Measurements from ENCODE around the gene TTI1. TPM values are rescaled to one million over a fixed set of nuclear protein-coding genes. Genes with fewer than 3 reads are reported as not detected.

The TTI1 gene
- total and polyA plus RNA-seq, 2 of the 13 experiments (the other 11 are each of a cell fraction or from before 2014, with no cell fraction given): 22.9 to 39.8 TPM

DNA sequence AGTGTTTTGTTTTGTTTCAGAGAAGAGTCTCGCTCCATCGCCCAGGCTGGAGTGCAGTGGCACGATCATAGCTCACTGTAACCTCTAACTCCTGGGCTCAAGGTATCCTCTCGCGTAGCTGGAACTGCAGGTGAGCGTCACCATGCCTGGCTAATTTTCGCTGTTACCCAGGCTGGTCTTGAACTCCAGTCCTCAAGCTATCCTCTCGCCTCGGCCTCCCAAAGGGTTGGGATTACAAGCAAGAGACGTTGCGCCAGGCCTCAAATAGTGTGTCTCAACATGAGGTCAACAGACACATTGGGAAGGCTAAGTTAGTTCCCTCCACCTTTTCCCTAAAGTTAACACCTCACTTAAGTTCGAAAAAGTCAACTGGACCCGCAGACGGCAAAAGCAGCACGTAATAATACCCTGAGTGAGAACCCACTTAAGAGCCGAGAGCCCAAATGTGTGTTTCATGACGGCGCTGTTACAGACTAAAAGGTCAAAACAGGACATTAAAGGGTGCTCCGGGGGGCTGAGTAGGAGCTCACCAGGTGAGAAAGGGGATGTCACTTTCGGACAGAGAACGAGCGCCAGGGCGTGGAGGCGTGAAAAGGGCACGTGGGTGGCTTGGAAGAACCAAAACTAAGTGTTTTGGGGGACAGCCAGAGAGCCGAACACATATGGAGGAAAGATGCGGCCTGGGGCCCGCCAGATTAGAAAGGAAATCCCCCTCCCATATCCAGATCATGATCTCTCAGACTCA is 499 bp downstream of the TTI1 start (continued):
- TF ChIP-seq SAP130 (CRISPR knock-in tag; IDR thresholded peaks at IDR 0.05; ENCODE audit: low read depth): no peak
- TF ChIP-seq ZNF121 (CRISPR knock-in tag; IDR thresholded peaks at IDR 0.05): no peak
- no peak for TF ChIP-seq GABPA (IDR thresholded peaks at IDR 0.05; ENCODE audit: low read depth, low read length)
- no peak for TF ChIP-seq GABPA (CRISPR knock-in tag; IDR thresholded peaks at IDR 0.05; ENCODE audit: low read depth)
- TF ChIP-seq NR2F2 (IDR thresholded peaks at IDR 0.05; ENCODE audit: borderline replicate concordance, low read depth): no peak
- TF ChIP-seq BRCA1 (CRISPR knock-in tag; IDR thresholded peaks at IDR 0.05): 0 out of 2 replicates have a peak, but pooled peaks have one; percentile 21
- TF ChIP-seq FOXA3 (CRISPR knock-in tag; IDR thresholded peaks at IDR 0.05): no peak
- TF ChIP-seq ZNF660 (CRISPR knock-in tag; IDR thresholded peaks at IDR 0.05; ENCODE audit: borderline replicate concordance, low read depth): 0 out of 2 replicates have a peak, but pooled peaks have one; percentile 27
- TF ChIP-seq NCOA2 (CRISPR knock-in tag; IDR thresholded peaks at IDR 0.05): no peak
- TF ChIP-seq, protein P1, sequence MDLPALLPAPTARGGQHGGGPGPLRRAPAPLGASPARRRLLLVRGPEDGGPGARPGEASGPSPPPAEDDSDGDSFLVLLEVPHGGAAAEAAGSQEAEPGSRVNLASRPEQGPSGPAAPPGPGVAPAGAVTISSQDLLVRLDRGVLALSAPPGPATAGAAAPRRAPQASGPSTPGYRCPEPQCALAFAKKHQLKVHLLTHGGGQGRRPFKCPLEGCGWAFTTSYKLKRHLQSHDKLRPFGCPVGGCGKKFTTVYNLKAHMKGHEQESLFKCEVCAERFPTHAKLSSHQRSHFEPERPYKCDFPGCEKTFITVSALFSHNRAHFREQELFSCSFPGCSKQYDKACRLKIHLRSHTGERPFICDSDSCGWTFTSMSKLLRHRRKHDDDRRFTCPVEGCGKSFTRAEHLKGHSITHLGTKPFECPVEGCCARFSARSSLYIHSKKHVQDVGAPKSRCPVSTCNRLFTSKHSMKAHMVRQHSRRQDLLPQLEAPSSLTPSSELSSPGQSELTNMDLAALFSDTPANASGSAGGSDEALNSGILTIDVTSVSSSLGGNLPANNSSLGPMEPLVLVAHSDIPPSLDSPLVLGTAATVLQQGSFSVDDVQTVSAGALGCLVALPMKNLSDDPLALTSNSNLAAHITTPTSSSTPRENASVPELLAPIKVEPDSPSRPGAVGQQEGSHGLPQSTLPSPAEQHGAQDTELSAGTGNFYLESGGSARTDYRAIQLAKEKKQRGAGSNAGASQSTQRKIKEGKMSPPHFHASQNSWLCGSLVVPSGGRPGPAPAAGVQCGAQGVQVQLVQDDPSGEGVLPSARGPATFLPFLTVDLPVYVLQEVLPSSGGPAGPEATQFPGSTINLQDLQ (CRISPR knock-in tag; IDR thresholded peaks at IDR 0.05): no peak
- TF ChIP-seq, protein P2, sequence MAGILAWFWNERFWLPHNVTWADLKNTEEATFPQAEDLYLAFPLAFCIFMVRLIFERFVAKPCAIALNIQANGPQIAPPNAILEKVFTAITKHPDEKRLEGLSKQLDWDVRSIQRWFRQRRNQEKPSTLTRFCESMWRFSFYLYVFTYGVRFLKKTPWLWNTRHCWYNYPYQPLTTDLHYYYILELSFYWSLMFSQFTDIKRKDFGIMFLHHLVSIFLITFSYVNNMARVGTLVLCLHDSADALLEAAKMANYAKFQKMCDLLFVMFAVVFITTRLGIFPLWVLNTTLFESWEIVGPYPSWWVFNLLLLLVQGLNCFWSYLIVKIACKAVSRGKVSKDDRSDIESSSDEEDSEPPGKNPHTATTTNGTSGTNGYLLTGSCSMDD (CRISPR knock-in tag; IDR thresholded peaks at IDR 0.05): no peak
- TF ChIP-seq ZNF737 (CRISPR knock-in tag; IDR thresholded peaks at IDR 0.05; ENCODE audit: borderline replicate concordance): no peak
- TF ChIP-seq CSRNP2 (CRISPR knock-in tag; conservative IDR thresholded peaks at IDR 0.05; ENCODE audit: low read depth): no peak
- no peak for TF ChIP-seq SNRNP70 (IDR thresholded peaks at IDR 0.05; ENCODE audit: low read depth, low read length)
- no peak for TF ChIP-seq SYNCRIP (IDR thresholded peaks at IDR 0.05; ENCODE audit: insufficient read depth, low read depth, low read length)
- no peak for TF ChIP-seq FOXJ3 (CRISPR knock-in tag; IDR thresholded peaks at IDR 0.05; ENCODE audit: borderline replicate concordance)
- TF ChIP-seq TFDP1 (CRISPR knock-in tag; IDR thresholded peaks at IDR 0.05; ENCODE audit: borderline replicate concordance): no peak
- TF ChIP-seq ZBTB21 (CRISPR knock-in tag; IDR thresholded peaks at IDR 0.05): no peak
- no peak for TF ChIP-seq ELF4 (CRISPR knock-in tag; IDR thresholded peaks at IDR 0.05; ENCODE audit: borderline replicate concordance)
- TF ChIP-seq MIER2 (CRISPR knock-in tag; IDR thresholded peaks at IDR 0.05): no peak; the same call in 1 of the 2 replicates
- no peak for TF ChIP-seq SNAPC5 (CRISPR knock-in tag; IDR thresholded peaks at IDR 0.05; ENCODE audit: borderline replicate concordance)
- TF ChIP-seq ZNF713 (CRISPR knock-in tag; IDR thresholded peaks at IDR 0.05): no peak
- no peak for TF ChIP-seq MLX (CRISPR knock-in tag; IDR thresholded peaks at IDR 0.05)
- no peak for TF ChIP-seq ZNF775 (CRISPR knock-in tag; IDR thresholded peaks at IDR 0.05; ENCODE audit: borderline replicate concordance)

Measured in HepG2 (cell line).